NCI-H345 (cell line): Measurements from ENCODE around the gene SMARCD3.
A peak's percentile ranks its signal among the peaks of the same experiment; 100 is the strongest.

Source experiments
- DNase-seq: peaks from one replicate; lab custom pipeline; 2025; lab: John Stamatoyannopoulos, UW

The SMARCD3 gene

DNA sequence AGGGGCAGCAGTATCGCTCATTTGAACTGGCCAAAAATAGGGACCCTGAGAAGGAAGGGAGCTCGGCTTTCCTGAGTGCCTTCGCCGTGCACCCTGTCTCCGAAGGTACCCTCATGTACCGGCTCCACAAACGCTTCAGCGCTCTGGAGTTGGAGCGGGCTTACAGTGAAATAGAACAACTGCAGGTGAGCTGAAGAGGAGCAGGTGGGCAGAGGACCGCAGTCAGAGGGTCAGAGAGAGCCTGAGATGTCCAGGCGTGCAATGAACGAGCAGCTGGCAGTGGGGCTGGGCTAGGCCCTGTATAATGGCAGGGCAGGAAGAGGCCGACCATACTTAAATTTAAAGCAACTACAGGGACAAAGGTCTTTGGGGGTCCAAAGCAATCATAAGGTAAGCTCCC lies 12.1 kb downstream of the SMARCD3 start:
- DNase-seq: no peak

DNA sequence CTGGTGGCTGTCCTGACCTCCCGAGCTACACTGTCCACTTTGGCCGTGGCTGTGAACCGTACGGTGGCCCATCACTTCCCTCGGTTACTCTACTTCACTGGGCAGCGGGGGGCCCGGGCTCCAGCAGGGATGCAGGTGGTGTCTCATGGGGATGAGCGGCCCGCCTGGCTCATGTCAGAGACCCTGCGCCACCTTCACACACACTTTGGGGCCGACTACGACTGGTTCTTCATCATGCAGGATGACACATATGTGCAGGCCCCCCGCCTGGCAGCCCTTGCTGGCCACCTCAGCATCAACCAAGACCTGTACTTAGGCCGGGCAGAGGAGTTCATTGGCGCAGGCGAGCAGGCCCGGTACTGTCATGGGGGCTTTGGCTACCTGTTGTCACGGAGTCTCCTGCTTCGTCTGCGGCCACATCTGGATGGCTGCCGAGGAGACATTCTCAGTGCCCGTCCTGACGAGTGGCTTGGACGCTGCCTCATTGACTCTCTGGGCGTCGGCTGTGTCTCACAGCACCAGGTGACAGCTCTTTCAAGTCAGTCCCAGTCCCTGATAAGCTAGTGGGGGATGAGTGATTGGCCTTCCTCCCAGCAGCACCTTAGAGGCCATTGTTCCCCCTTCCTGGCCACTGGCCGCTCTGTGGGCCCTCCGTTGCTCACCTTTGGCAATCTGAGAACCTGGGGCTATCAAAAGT lies 13.3 kb downstream of the SMARCD3 start:
- DNase-seq: no peak

DNA sequence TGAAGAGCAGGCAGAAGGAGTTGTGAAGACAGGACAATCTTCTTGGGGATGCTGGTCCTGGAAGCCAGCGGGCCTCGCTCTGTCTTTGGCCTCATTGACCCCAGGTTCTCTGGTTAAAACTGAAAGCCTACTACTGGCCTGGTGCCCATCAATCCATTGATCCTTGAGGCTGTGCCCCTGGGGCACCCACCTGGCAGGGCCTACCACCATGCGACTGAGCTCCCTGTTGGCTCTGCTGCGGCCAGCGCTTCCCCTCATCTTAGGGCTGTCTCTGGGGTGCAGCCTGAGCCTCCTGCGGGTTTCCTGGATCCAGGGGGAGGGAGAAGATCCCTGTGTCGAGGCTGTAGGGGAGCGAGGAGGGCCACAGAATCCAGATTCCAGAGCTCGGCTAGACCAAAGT lies 14.7 kb downstream of the SMARCD3 start:
- no peak for DNase-seq

DNA sequence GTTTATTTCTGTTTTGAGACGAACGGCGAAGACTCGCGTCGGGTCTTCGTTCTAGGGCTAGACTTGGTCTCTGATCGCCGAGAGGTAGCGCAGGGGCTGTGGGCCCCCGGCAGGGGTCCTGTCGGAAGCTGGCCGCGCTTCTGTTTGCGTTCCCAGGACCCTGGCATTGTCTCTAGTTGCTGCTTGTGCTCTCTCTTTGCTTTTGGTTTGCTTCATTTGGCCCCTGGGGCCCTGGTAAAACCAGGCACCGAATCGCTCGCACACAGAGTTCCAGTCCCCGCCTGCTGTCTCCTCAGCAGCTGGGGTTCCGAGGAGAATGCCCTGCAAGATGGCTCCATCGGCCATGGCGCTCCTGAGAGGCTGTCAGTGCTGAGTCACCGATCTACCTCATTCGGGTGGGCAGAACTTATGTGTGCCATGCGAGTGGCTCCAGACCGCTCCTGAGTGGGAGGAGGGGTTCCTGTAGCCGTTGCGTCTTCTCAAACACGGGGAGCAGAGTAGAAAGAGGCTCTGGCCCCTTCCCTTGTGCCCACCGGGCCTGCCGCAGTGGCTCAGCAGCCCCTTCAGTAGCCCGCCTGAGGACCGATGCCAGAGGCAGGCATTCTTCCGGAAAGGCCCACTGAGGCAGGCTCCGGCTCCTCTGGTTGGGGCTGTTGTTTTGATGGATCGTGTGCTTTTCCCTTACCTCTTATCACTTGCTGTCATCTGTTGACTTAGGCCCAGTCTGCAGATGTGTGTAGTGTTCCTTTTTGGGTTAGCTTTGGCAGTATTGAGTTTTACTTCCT lies 15.4 kb downstream of the SMARCD3 start:
- DNase-seq: peak; percentile 19

DNA sequence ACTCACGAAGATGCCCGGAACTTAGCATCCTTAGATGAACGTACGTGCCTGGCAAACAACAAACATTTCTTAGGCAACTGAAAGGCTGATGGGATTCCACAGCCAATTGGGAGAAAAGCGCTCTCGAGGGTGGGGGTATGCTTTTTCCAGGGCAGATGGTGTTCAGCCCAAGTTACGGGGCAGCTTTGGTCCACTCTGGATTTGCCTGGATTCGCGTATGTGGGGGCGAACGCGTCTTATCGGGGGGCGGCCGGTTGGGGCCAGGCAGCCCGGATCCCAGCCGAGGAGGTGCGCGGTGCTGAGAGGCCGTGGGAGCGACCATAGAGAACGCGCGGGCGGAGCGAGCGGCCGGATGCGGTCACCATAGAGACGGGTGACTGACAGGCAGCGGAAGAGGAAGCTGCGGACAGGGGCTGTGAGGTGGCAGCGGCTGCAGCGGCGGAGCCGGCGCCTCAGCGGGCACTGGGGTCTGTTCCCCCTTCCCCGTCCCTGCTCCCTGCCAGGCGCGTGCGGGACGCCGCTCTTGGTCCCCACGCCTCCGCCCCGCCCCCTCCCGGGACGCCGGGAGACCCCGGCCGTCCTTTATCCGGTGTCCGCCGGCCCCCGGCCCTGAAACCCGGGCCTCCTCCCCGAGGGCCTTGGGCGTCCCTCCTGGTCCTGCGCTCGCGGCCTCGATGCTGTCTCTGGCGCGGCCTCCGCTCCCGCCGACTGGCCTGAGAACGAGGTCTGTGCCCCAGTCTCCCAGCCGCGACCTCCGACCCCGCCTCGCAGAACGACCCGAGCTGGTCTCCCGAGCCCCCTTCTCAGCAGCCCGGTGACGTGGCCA lies 16.2 kb downstream of the SMARCD3 start, which contains the start of gene CHPF2:
TSS of gene CHPF2 (plus strand) at position 393 of the 826 bp plus-strand sequence. CDS start 1,529 bp downstream, outside the sequence.
- DNase-seq: peak; percentile 84

DNA sequence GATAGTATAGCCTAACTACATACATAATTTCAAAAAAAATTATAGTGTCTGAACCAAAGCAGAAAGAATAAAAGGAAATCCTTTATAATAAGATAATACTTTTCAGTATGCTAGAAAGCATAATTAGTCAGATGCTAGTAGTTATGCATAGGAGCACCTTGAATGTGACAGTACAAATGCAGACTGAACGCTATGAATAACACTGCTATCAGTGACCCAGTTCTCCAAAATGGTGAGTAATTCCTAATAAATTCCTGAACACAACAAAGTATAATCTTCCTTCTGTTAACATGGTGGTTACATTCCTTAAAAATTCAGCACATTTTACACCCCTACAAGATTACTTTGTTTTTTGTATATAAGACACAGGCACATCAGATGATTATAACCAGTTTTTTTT lies 17.4 kb downstream of the SMARCD3 start:
- DNase-seq: no peak

DNA sequence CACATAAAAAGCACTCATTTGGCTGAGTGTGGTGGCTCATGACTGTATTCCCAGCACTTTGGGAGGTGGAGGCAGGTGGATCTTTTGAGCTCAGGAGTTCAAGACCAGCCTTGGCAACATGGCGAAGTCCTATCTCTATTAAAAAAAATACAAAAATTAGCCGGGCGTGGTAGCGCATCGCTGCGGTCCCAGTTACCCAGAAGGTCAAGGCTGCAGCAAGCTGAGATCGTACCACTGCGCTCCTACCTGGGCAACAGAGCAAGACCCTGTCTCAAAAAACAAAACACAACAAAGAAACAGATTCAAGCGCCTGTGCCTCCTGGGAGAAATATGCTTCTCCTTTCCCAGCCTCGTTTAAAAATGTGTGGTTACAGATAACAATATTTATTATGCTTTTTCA lies 19.2 kb downstream of the SMARCD3 start:
- no peak for DNase-seq

DNA sequence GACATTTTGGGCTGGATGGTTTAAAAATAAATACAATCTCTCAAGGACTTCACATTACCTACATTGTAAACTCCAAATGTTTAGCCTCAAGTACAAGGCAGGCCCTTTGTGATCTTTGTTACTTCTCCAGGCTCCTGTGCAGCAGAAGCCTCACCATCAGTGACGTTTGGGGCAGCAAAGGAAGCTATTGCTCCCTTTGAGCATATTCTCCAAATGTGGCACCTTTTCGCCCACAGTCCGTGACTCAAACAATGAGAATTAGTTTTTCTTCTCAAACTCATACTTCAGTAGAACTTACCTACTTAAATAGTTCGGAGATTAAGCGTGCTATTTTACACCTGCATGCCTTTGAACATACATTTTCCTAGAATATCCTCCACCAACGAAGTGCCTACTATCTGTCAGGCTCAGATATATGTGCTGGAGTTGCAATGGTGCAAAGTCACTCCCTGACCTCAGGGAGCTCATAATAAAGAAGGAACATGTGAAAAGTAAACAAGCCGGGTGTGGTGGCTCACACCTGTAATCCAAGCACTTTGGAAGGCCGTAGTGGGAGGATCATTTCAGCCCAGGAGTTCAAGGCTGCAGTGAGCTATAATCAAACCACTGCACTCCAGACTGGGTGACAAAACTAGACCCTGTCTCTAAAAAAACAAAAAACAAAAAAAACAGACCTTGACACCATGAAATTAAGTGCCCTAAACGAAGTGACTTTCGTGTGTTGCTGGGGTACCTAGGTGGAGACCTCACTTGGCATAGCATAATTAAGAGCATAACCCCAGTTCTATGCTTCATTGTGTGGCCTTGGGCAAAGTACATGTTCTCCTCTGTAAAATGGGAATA lies 20.2 kb downstream of the SMARCD3 start:
- DNase-seq: no peak

DNA sequence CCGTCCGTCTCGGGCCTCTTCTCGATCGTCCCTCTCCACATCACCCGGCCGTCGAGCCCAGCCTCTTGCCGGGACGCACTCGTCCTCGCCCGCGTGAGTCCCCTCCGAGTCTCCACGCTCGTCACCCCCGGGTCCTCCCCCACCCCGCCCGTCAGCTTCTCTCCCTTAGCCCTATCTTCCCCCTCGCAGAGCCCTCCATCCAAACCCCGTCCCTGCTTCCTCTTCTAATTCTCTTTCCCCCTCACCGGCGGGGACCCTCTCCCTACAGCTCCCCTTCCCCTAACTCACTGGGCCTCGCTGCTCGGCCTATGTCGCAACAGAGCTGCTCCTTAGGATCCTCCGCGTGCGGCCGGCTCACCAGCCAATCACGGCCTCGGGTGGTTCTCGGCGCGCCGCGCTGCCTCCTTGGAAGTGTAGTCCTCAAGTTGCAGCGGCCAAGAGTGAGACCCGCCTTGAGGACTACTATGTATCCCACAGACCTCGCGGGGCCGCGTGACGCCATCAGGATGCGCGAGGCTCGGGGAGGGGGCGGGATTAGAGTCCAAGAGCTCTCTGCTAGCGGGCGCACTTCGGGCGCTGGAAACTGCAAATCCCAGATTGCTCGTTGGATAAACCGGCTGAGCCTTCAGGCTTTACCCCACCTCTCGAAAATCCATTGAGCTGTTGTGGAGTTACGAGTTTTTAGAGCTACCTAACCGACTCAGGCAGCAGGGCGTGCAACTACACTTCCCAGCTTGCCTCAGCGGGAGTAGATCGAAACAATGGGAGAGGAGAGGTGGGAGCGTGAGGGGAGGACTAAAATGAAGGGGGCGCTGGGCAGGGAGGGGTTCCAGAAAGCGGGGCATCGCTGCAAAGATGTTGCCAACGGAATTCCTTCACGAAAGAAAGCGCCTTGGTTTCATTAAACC lies 21.4 kb downstream of the SMARCD3 start, which contains the start of gene ABCF2:
TSS of gene ABCF2 (minus strand) at position 331 of the 908 bp plus-strand sequence. CDS start 747 bp downstream, outside the sequence.
- peak; percentile 98 for DNase-seq

DNA sequence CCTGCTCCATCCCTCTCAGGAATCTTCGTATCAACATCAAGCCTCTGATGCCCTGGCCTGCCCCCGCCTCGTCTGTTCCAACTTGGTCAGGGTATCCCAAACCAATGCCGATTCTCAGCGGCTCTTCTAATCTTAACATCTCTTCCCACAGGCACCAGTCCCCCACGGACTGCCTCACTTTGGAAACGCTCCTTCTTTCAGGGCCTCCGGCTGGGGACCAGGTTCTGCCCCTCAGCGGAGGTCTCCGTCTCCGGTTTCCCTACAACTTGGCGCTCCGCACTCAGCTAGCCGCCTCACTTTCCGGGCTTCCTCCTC lies 22.0 kb downstream of the SMARCD3 start:
- DNase-seq: no peak

DNA sequence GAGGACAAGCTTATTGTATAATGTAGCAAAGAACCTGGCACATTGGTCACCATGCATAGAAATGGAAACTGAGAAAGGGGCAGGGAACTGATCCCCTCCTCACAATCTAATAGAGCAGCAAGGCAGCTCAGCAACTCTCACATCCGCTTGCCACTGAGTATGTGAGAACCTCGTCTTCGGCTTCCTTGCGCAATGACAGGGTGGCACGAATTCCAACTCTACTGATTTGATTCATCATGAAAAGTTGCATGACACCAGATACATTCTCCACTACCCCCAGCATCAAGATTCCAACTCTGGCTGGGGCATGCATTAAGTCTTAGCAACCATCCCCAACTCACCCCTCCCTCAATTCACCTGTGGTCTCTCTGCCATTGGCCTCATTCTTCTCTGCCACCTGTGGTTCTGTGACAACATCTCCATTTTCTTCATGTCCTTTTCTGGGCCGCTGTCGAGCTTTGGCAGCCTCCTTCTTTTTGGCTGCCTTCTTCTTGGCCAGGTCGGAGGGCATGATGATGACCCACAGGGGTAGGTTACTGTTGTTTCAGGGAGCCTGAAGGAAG lies 22.5 kb downstream of the SMARCD3 start:
- DNase-seq: no peak

DNA sequence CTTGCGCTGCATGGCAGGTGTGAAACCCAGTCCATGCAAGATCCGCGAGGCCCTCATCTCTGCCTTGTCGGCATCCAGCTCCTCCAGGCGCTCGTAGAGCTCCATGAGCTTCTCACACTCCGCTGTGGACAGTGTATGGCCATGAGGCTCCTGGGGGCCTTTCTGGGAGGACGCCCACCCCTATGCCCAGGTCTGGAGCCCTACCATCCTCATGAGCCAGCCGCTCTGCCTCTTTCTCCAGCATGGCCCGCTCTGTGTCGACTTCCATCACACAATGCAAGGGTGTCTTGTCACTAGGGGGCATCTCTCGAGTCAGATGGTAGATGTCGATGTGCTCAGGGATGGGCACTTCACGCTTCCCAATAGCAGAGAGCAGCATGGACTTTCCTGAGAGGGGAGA lies 24.8 kb downstream of the SMARCD3 start:
- DNase-seq: no peak

DNA sequence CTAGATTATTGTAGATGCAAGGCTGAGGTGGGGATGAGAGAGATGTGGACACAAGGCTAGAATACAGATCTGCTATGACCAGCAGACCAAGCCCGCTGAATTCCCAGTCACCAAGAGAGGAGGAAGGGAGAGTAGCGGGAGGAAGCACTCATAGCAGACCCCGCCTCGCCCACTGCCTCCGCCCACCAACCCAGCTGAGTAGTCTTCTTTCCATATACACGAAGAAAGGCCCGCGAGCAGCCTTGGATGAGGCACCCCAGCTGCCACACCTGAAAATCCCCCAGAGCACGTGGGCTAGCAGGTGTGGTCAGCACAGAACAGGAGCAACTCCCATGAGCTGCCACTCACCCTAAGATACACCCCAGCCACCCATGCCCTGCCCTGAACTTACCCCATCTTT lies 30.3 kb downstream of the SMARCD3 start:
- no peak for DNase-seq

DNA sequence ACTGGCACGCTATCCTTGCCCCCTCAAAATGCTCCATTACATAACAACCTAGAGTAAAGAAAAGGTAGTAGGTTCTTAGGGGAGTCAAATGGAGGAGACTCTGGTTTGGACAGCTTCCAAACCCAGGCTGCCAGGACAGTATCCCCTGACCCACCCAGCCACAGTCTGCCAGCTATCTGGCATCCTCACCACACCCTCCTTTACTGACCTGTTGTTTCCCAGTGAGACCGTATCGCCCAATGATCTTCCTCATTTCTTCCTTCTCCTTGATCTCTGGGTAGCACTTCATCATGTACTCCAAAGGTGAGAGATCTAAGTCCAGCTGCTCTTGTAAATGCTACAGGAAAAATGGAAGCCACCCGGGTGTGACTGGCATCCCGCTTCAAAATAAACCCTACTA lies 33.1 kb downstream of the SMARCD3 start:
- no peak for DNase-seq

DNA sequence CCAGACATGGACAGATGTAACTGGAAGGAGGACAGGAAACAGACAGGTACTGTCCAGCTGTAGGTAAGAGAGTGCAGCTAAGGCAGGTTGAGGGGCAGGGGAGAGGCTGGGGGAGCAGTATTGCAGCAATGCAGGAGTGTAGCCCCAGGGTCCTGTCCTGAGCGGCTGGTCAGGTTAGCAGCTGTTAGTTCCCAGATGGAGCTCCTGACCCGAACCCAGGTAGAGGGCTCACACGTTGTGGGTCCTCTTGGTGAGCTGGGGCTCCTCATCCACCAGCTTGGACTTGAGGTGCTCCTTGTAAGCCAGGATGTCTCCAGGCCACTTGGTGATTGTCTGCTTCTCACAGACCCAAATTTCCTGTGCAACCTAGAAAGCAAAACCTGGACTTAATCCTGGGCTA lies 34.7 kb downstream of the SMARCD3 start:
- no peak for DNase-seq

DNA sequence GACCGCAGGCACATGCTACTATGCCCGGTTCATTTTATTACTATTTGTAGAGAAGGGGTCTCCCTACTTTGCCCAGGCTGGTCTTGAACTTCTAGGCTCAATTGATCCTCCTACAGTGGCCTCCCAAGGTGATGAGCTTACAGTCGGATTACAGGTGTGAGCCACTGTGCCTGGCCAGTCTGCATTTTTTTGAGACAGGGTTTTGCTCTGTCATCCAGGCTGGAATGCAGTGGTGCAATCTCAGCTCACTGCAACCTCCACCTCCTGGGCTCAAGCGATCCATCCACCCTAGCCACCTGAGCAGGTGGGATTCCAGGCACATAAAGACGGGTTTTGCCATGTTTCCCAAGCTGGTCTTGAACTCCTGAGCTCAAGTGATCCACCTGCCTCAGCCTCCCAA lies 35.9 kb downstream of the SMARCD3 start:
- DNase-seq: no peak

DNA sequence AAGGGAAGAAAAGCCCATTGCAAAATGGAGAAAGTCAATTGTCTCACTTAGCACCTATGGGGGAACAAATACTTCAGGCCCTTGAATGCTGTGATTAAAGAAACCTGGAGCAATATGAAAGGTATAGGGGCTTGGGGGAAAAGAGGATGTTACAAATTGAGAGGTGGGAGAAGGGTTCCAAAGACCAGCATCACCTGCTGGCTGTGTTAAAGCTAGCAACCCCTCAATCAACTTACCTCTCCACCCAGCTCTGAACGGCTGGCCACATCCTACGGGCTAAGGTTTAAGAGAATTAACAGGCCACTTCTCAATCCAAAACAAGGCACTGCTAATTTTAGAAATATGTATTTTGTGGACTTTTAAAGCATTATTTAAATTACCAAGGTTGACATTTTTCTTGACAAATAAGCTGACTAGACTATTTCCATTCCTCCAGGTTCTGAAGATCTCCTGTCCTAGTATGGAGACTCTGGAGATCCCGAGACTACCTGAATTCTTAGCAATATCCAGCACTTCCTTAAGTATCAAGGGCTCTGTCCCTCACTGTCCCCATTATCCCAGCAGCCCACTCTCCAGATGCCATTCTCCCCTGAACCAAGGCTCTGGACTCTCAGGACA lies 37.2 kb downstream of the SMARCD3 start:
- no peak for DNase-seq

DNA sequence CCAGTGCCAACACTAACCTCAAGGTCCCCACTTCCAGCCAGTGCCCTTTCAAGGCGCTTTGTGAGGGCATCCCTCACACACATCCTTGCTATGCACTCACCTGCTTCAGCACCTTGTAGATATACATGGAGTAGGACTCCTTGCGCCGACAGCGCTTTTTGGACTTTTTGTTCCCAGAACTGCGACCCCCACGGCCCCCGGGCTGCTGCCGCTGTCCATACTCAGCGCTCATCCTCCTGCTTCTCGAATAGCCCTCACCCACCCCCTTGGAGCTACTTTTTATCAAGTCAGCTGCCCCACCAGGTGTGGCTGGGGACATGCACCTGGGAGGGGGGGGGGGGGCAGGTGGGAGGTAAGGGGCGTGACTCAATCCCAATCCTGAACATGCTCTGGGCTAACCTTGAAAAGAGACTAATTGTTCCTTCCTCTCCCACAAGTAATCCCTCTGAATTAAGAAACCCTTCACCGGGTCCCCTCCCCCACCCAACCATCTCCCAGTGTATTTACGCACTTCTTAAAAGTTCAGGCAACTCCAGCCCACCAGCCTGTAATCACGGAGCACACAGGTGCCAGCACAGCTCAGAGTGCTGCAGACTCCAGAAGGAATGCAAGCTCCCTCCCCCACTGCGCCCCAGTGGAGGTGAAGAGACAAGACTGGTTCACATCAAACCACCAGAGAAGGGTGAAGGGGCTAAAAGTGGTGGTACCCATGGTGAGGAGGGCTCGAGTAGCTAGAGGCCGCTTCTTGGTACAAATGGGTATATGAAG lies 38.2 kb downstream of the SMARCD3 start, which contains the start of gene H2BK1:
TSS of gene H2BK1 (minus strand) at position 402 of the 768 bp plus-strand sequence. CDS start at position 232, 170 bp downstream.
- no peak for DNase-seq

DNA sequence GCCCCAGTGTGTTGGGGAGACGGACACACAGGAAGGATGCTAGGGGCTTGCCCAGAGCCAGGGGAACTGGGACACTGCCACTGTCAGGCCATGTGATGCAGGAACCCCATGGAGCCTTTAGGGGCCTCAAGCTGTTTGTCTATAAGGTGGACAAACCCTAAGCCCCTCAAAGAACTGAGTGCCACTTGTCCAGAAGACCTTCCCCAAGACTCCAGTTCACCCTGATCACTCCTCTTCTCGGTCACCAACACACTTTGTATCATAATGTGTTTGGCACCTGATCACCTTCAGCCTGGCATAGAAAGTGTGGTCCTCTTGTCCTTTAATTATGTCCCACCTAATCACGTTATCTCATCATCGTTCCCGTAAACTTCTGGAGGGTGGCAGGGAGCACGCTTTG lies 38.9 kb downstream of the SMARCD3 start:
- DNase-seq: no peak
